ENCODE results near the gene NUB1.

The NUB1 gene

GRCh38 chr7:151372612-151373265, 31.1 kb downstream of the NUB1 start:
- TF ChIP-seq CTCF (conservative IDR thresholded peaks at IDR 0.05): no peak
- H3K27ac ChIP-seq: no peak overlapping the region

- no peak for TF ChIP-seq CTCF (conservative IDR thresholded peaks at IDR 0.05)
- H3K27ac ChIP-seq: no peak overlapping the region
Measured at GRCh38 chr7:151373599-151373998, 32.0 kb downstream of the NUB1 start.

- no peak overlapping the region for H3K27ac ChIP-seq
- TF ChIP-seq CTCF (conservative IDR thresholded peaks at IDR 0.05): no peak
Measured at GRCh38 chr7:151374139-151374538, 32.5 kb downstream of the NUB1 start.

- H3K27ac ChIP-seq: no peak overlapping the region
- no peak for TF ChIP-seq CTCF (conservative IDR thresholded peaks at IDR 0.05)
Measured at GRCh38 chr7:151374726-151375125, 33.1 kb downstream of the NUB1 start.

GRCh38 chr7:151375530-151376217, 34.1 kb downstream of the NUB1 start:
- no peak for TF ChIP-seq CTCF (conservative IDR thresholded peaks at IDR 0.05)
- no peak overlapping the region for H3K27ac ChIP-seq

- TF ChIP-seq CTCF (conservative IDR thresholded peaks at IDR 0.05): no peak
- no peak overlapping the region for H3K27ac ChIP-seq
Measured at GRCh38 chr7:151376218-151376902, 34.7 kb downstream of the NUB1 start.

GRCh38 chr7:151377406-151377805, 35.8 kb downstream of the NUB1 start:
- TF ChIP-seq CTCF (conservative IDR thresholded peaks at IDR 0.05): no peak
- no peak overlapping the region for H3K27ac ChIP-seq

All from VCaP (cell line).